Calu3 (cell line): Measurements from ENCODE around the gene DDOST. TPM values are rescaled to one million over a fixed set of nuclear protein-coding genes. Genes with fewer than 3 reads are reported as not detected.

Source experiments
- BruUV-seq: library from RNA; stranded (reverse); fragments of 400-500 nt; replicated peaks from 2 replicates; lab custom pipeline; 2021; lab: Mats Ljungman, UMichigan
- CTCF ChIA-PET: fragments of 300-600 bp; sonication (Branson Sonifier 250); formaldehyde crosslinking; loops from one replicate; lab custom pipeline; 2022; ENCODE audit warnings: antibody characterized with exemption; lab: Charles Lee
- DNase-seq: peaks from one replicate; pipeline ENCODE4 v3.0.0; 2022
- H3K27ac Mint-ChIP-seq: one replicate; pipeline ENCODE4 v1.8.0; 2022; ENCODE audit warnings: mixed read lengths; ENCODE audit not compliant: unreplicated experiment
- H3K27me3 Mint-ChIP-seq: one replicate; pipeline ENCODE4 v1.8.0; 2022; ENCODE audit warnings: mixed read lengths; ENCODE audit not compliant: unreplicated experiment
- H3K36me3 Mint-ChIP-seq: one replicate; pipeline ENCODE4 v1.8.0; 2022; ENCODE audit warnings: mild to moderate bottlenecking, moderate library complexity, mixed read lengths; ENCODE audit not compliant: insufficient read depth, unreplicated experiment
- H3K4me1 Mint-ChIP-seq: one replicate; pipeline ENCODE4 v1.8.0; 2022; ENCODE audit warnings: mild to moderate bottlenecking, low read depth, mixed read lengths; ENCODE audit not compliant: unreplicated experiment
- H3K4me3 Mint-ChIP-seq: one replicate; pipeline ENCODE4 v1.8.0; 2022; ENCODE audit warnings: mild to moderate bottlenecking, low read depth, moderate library complexity, mixed read lengths; ENCODE audit not compliant: unreplicated experiment
- H3K9me3 Mint-ChIP-seq: one replicate; pipeline ENCODE4 v1.8.0; 2022; ENCODE audit warnings: low read depth, mixed read lengths; ENCODE audit not compliant: unreplicated experiment
- intact Hi-C: fragments of 100-400 bp; cut with micrococcal nuclease; formaldehyde crosslinking; loops from one replicate; pipeline ENCODE4 v1.10.0; 2022; ENCODE audit not compliant: unreplicated experiment
- total RNA-seq: library from RNA; stranded (reverse); gene quantifications from 2 replicates; pipeline ENCODE4 v1.2.3, GENCODE V29; 2022
- TF ChIP-seq, protein P1 (sequence below): fragments of 200-600 bp; IDR thresholded peaks from one replicate; pipeline ENCODE4 v1.8.0; 2022; ENCODE audit warnings: antibody characterized with exemption; ENCODE audit not compliant: unreplicated experiment

DDOST gene
- total RNA-seq, 1 experiment from 2014 or later, result 266 TPM

DNA sequence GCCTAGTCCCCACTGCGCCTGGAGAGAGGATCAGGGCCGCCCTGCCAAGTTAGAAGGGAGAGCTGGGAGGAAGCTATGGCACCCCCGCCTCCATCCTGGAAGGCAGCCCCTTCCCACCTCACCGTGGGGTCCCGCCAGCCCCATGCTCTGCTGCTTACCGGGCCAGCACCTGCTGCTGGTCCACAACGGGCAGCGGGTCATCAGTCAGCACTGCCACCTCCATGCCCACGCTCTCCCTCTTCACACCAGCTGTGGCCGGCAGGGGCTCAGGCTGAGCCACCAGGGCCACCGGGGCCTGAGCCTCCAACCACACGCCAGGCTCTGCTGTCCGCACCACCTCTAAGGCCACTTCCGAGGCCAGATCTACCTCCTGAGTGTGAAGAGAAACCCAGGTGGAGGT is 23.5 kb upstream of the DDOST start:
- CTCF ChIA-PET, result interaction anchor here (0.5 kb wide), 1 partner anchor 188 kb away, joined by 3 read pairs; no protein-coding TSS in a partner anchor
- BruUV-seq, result no TSS peak
- intact Hi-C loops, result no loop called here

DNA sequence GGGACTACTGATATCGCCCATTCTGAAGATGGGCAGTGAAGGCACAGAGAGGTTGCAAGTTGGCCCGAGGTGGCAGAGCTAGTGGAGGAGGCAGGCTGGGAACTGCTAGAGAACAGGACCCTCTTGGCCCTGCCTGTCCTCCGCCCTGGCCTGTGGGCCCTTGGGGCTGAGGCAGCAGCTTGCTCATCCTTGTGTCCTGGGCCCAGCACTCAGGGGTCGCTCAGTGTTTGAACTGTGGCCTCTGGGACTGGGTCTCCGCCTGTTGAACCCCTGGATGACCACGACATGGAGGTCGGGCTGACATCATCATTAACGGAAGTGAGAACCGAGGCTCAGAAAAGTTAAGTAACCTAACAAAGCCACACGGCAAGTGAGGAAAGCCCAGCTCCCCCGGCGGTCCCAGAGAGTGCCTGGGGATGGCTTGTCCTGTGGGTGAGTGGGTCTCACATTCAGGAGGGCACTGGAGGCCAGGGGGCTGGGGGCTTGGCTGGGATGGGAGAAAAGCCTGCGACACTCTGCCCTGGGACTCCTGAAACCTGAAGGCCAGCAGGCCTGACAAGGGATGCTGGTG is 23.0 kb upstream of the DDOST start:
- intact Hi-C loops, result no loop called here
- TF ChIP-seq, protein P1, sequence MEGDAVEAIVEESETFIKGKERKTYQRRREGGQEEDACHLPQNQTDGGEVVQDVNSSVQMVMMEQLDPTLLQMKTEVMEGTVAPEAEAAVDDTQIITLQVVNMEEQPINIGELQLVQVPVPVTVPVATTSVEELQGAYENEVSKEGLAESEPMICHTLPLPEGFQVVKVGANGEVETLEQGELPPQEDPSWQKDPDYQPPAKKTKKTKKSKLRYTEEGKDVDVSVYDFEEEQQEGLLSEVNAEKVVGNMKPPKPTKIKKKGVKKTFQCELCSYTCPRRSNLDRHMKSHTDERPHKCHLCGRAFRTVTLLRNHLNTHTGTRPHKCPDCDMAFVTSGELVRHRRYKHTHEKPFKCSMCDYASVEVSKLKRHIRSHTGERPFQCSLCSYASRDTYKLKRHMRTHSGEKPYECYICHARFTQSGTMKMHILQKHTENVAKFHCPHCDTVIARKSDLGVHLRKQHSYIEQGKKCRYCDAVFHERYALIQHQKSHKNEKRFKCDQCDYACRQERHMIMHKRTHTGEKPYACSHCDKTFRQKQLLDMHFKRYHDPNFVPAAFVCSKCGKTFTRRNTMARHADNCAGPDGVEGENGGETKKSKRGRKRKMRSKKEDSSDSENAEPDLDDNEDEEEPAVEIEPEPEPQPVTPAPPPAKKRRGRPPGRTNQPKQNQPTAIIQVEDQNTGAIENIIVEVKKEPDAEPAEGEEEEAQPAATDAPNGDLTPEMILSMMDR, result no peak
- Mint-ChIP-seq H3K4me3 (no peak overlapping the region), H3K27me3 (peaks cover 57% of the 10 kb centered on the region), H3K36me3 (no peaks in the 10 kb centered on the region), H3K9me3 (no peaks in the 10 kb centered on the region), H3K27ac (no peak overlapping the region), H3K4me1 (no peaks in the 10 kb centered on the region)
- CTCF ChIA-PET, result interaction anchor here (0.5 kb wide), 2 partner anchors 189 to 525 kb away, joined by 3 to 5 read pairs; no protein-coding TSS in a partner anchor
- no peak for DNase-seq
- no TSS peak for BruUV-seq

More for the DNA sequence above, 23.5 kb upstream of the DDOST start:
- peaks cover 52% of the 10 kb centered on the region for H3K27me3 Mint-ChIP-seq
- no peak for DNase-seq
- H3K36me3 Mint-ChIP-seq, result no peaks in the 10 kb centered on the region
- no peaks in the 10 kb centered on the region for H3K4me1 Mint-ChIP-seq
- no peaks in the 10 kb centered on the region for H3K9me3 Mint-ChIP-seq
- no peak overlapping the region for H3K4me3 Mint-ChIP-seq
- TF ChIP-seq, protein P1, result no peak
- no peak overlapping the region for H3K27ac Mint-ChIP-seq

DNA sequence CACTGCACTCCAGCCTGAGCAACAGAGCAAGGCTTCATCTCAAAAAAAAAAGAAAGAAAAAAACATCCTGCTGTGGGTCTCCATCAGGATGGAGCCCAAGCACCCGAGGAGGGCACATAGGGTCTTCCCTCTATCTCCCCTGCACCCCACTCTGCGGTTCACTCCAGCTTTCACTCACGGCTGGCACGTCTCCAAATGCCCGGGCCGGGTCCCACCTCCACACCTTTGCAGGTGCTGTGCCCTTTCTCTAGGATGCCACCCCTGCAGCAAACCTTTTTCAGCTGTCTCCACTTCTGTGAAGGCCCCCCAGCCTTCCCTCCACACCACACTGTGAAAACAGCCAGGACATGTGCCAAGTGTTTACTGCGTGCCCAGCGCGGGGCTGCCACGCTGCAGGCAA is 22.4 kb upstream of the DDOST start:
- Mint-ChIP-seq H3K9me3 (no peaks in the 10 kb centered on the region), H3K27ac (no peak overlapping the region), H3K27me3 (peaks cover 63% of the 10 kb centered on the region), H3K4me3 (no peak overlapping the region), H3K36me3 (no peaks in the 10 kb centered on the region), H3K4me1 (no peaks in the 10 kb centered on the region)
- CTCF ChIA-PET, result interaction anchor here (0.5 kb wide), 1 partner anchor 526 kb away, joined by 5 read pairs; no protein-coding TSS in a partner anchor
- BruUV-seq, result no TSS peak
- intact Hi-C loops, result no loop called here
- TF ChIP-seq, protein P1, result no peak
- no peak for DNase-seq

DNA sequence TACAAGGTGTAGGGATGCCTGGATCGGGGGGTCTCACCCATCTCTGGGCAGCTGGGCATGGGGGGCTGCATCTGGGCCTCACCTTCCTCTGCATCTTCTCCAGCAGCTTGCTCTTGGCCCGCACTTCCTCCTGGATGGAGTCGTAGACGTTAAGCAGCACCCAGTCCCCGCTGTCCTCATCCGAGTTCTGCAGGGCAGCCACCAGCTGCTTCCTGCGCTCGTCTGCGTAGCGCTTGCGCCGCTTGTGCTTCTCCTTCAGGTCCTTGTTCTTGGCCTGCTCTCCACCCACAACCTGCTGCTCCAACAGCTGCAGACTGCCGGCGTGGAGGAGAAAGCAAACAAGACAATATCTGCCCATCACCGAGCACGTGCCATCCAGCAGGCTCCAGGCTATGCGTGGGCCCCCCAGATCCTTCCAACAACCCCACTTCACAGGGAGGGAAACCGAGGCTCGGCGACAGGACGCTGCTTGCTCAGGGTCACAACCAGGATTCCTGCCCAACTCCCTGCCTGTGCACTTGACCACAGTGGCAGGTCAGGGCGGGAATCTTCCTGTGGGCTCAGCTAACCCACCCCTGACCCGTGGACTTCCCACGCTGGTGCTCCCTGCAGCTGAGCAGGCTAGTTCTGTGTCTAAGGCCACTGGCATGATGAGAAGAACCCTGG is 21.5 kb upstream of the DDOST start:
- H3K27ac Mint-ChIP-seq, result no peak overlapping the region
- H3K27me3 Mint-ChIP-seq, result peaks cover 72% of the 10 kb centered on the region
- CTCF ChIA-PET, result no interaction called here
- no TSS peak for BruUV-seq
- no peak for DNase-seq
- intact Hi-C loops, result no loop called here
- no peaks in the 10 kb centered on the region for H3K36me3 Mint-ChIP-seq
- H3K9me3 Mint-ChIP-seq, result no peaks in the 10 kb centered on the region
- H3K4me3 Mint-ChIP-seq, result no peak overlapping the region
- no peaks in the 10 kb centered on the region for H3K4me1 Mint-ChIP-seq
- TF ChIP-seq, protein P1, result no peak
